ENCODE measurements around the gene TASP1. TPM values are rescaled to one million over a fixed set of nuclear protein-coding genes. Genes with fewer than 3 reads are reported as not detected.
"Not testable (repeated sequence)": the region's sequence is repeated elsewhere in the genome, so short reads cannot be mapped to it uniquely, and the experiment has no call there.

Gene TASP1
- total RNA-seq, 1 donor from 2014 or later: 5.5 TPM

DNA sequence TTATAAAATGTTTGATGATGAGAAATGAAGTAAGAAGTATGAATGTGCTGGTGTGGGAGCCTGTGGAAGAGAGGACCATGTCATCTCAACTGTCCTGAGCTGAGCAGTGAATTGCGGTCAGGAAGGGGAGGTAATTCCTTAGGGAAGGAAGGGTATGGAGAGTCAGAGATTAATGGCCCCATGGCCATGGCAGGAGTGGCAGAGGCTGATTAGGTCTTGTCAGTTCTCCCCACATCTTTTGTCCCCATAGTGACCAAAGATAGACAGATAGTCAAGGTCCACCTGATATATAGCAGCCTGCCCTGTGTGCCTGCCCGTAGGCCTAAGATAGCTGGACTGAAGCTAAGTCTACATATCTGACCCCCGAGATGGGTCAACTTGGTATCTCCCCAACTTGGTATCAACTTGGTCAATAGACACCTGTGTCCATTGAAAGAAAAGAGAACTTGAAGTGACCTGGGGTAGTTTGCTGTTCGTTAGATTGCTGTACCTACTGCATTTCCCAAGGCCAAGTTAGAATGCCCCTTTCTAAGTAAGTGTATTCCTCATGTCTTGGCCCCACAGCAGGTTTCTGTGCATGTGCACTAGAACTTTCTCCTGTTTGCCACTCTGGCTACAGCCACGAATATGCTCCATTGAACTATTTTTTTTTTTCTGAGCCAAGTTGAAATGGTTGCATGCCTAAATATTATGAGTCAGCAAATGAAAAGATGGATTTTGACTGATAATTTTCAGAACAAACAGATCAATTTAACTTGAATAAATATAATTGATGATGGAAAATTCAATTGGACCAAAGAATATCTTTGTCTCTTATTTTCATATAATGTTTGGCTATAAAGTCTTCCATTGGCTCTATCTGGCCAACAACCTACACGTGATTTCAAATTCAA, 274.2 kb downstream of the TASP1 start:
- no peaks in the 10 kb centered on the region for H3K36me3 ChIP-seq
- no peak overlapping the region for H3K27ac ChIP-seq (replicated peaks)
- H3K4me3 ChIP-seq: no peak overlapping the region
- H3K9me3 ChIP-seq (replicated peaks): peaks cover 6% of the 10 kb centered on the region
- intact Hi-C loops (cut with micrococcal nuclease): no loop called here
- H3K27me3 ChIP-seq (ENCODE audit: low read depth): no peaks in the 10 kb centered on the region
- TF ChIP-seq, protein P1, sequence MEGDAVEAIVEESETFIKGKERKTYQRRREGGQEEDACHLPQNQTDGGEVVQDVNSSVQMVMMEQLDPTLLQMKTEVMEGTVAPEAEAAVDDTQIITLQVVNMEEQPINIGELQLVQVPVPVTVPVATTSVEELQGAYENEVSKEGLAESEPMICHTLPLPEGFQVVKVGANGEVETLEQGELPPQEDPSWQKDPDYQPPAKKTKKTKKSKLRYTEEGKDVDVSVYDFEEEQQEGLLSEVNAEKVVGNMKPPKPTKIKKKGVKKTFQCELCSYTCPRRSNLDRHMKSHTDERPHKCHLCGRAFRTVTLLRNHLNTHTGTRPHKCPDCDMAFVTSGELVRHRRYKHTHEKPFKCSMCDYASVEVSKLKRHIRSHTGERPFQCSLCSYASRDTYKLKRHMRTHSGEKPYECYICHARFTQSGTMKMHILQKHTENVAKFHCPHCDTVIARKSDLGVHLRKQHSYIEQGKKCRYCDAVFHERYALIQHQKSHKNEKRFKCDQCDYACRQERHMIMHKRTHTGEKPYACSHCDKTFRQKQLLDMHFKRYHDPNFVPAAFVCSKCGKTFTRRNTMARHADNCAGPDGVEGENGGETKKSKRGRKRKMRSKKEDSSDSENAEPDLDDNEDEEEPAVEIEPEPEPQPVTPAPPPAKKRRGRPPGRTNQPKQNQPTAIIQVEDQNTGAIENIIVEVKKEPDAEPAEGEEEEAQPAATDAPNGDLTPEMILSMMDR (IDR thresholded peaks at IDR 0.05; ENCODE audit: borderline replicate concordance): no peak
- H3K4me1 ChIP-seq: no peaks in the 10 kb centered on the region
- DNase-seq: no peak

DNA sequence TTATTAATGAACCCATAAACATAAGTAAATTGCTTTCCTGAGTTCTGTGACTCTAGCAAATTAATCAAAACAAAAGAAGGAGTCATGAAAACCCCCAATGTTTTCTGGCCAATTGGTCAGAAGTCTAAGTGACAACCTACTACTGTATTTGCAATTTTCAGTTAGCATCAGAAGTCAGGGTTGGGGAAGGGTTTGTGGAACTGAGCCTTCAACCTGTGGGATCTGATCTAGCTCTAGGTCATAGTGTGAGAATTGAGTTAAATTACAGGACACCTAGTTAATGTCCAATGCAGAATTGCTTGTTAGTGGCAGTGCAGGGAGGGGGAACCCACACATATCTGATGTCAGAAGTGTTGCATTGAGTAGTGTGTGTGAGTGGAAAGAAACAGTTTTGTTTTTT, 275.3 kb downstream of the TASP1 start:
- no peaks in the 10 kb centered on the region for H3K4me1 ChIP-seq
- intact Hi-C loops (cut with micrococcal nuclease): no loop called here
- H3K36me3 ChIP-seq: no peaks in the 10 kb centered on the region
- peaks cover 3% of the 10 kb centered on the region for H3K9me3 ChIP-seq (replicated peaks)
- H3K27me3 ChIP-seq (ENCODE audit: low read depth): no peaks in the 10 kb centered on the region
- no peak for DNase-seq
- H3K4me3 ChIP-seq: no peak overlapping the region
- no peak overlapping the region for H3K27ac ChIP-seq (replicated peaks)
- TF ChIP-seq, protein P1 (IDR thresholded peaks at IDR 0.05; ENCODE audit: borderline replicate concordance): no peak

DNA sequence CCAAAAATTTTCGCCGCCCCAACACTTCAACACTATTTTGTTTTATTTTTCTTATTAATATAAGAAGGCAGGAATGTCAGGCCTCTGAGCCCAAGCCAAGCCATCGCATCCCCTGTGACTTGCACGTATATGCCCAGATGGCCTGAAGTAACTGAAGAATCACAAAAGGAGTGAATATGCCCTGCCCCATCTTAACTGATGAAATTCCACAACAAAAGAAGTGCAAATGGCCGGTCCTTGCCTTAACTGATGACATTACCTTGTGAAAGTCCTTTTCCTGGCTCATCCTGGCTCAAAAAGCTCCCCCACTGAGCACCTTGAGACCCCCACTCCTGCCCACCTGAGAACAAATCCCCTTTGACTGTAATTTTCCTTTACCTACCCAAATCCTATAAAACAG, 276.6 kb downstream of the TASP1 start:
- H3K4me1 ChIP-seq; DNase-seq; H3K4me3 ChIP-seq; H3K36me3 ChIP-seq; H3K27me3 ChIP-seq (ENCODE audit: low read depth); intact Hi-C loops (cut with micrococcal nuclease); H3K27ac ChIP-seq (replicated peaks); H3K9me3 ChIP-seq (replicated peaks): not testable (repeated sequence)

DNA sequence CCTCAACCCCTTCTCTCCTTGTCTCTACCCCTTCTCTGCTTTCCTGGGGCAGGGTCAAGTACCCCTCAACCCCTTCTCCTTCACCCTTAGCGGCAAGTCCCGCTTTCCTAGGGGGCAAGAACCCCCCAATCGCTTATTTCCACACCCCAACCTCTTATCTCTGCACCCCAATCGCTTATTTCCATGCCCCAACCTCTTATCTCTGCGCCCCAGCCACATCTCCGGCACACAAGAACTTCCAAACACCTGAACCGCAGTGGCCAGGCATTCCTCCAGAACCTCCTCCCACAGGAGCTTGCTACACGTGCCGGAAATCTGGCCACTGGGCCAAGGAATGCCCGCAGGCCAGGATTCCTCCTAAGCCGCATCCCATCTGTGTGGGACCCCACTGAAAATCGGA, 279.8 kb downstream of the TASP1 start:
- H3K4me3 ChIP-seq; DNase-seq; H3K36me3 ChIP-seq; H3K4me1 ChIP-seq; intact Hi-C loops (cut with micrococcal nuclease); H3K27ac ChIP-seq (replicated peaks); H3K9me3 ChIP-seq (replicated peaks); H3K27me3 ChIP-seq (ENCODE audit: low read depth): not testable (repeated sequence)

DNA sequence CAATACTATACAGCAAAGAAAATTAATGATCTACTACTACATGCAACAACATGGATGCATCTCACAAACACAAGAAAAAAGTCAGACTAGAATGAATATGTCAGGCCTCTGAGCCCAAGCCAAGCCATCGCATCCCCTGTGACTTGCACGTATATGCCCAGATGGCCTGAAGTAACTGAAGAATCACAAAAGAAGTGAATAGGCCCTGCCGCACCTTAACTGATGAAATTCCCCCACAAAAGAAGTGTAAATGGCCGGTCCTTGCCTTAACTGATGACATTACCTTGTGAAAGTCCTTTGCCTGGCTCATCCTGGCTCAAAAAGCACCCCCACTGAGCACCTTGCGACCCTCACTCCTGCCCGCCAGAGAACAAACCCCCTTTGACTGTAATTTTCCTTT, 280.9 kb downstream of the TASP1 start:
- H3K27ac ChIP-seq (replicated peaks); H3K4me1 ChIP-seq; H3K36me3 ChIP-seq; H3K4me3 ChIP-seq; intact Hi-C loops (cut with micrococcal nuclease); H3K27me3 ChIP-seq (ENCODE audit: low read depth); H3K9me3 ChIP-seq (replicated peaks); DNase-seq: not testable (repeated sequence)

DNA sequence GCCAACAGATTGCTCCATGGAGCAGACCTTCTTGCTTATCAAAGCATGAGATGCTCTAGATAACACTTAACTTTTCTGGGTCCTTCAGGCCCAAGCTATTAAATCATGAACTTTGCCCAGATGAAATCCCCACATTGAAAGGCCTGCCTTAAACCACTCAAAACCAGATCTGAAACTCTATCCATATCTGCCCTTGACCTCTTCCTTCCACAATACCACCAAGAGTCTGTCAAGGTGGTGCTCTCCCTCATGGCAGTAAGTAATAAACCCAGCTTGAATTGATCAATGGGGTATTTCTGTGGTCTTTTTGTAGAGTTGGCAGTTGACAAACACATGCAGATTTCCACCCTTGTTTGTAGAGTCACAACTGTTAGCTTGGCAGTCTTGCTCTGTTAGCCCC, 282.1 kb downstream of the TASP1 start:
- H3K9me3 ChIP-seq (replicated peaks): peaks cover 8% of the 10 kb centered on the region
- TF ChIP-seq, protein P1 (IDR thresholded peaks at IDR 0.05; ENCODE audit: borderline replicate concordance): no peak
- intact Hi-C loops (cut with micrococcal nuclease): no loop called here
- no peak for DNase-seq
- H3K4me3 ChIP-seq: no peak overlapping the region
- no peaks in the 10 kb centered on the region for H3K4me1 ChIP-seq
- H3K27ac ChIP-seq (replicated peaks): no peak overlapping the region
- no peaks in the 10 kb centered on the region for H3K36me3 ChIP-seq
- H3K27me3 ChIP-seq (ENCODE audit: low read depth): no peaks in the 10 kb centered on the region

DNA sequence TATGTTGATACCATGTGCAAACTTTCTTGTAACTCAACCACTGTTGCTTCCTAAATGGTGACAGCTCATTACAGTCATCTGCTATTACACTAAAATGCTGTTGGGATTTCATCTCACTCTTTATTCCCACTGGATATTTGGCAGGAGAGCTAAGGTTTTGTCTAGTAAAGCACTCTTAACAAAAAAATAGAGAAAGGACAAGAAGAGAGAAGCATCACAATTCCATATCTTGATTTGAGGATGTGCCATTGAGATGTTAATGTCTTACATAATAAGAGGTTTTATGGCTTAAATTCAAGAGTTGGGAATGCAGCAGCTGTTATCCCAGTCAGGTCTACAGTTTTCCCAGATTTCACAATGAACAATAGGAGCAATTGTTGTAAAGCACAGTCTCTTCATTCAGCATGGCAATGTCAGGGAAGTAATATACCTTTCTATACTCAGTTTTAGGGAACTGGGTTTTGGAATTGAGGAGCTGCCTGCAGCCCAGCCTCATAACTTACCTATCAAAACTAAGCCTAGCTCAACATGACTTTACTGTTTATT, 282.7 kb downstream of the TASP1 start:
- intact Hi-C loops (cut with micrococcal nuclease): no loop called here
- H3K4me3 ChIP-seq: no peak overlapping the region
- no peak overlapping the region for H3K27ac ChIP-seq (replicated peaks)
- DNase-seq: no peak
- H3K4me1 ChIP-seq: no peaks in the 10 kb centered on the region
- peaks cover 8% of the 10 kb centered on the region for H3K9me3 ChIP-seq (replicated peaks)
- H3K36me3 ChIP-seq: no peaks in the 10 kb centered on the region
- no peaks in the 10 kb centered on the region for H3K27me3 ChIP-seq (ENCODE audit: low read depth)
- TF ChIP-seq, protein P1 (IDR thresholded peaks at IDR 0.05; ENCODE audit: borderline replicate concordance): no peak
